GM12872 (cell line): ENCODE data around the gene CNTN5.

ENCODE experiments used
- TF ChIP-seq, protein P1 (sequence below): IDR thresholded peaks from 3 replicates; pipeline ENCODE4 v1.5.1; 2011; ENCODE audit warnings: low read depth, mild to moderate bottlenecking, low read length, moderate library complexity; ENCODE audit not compliant: insufficient read depth

Gene CNTN5

DNA sequence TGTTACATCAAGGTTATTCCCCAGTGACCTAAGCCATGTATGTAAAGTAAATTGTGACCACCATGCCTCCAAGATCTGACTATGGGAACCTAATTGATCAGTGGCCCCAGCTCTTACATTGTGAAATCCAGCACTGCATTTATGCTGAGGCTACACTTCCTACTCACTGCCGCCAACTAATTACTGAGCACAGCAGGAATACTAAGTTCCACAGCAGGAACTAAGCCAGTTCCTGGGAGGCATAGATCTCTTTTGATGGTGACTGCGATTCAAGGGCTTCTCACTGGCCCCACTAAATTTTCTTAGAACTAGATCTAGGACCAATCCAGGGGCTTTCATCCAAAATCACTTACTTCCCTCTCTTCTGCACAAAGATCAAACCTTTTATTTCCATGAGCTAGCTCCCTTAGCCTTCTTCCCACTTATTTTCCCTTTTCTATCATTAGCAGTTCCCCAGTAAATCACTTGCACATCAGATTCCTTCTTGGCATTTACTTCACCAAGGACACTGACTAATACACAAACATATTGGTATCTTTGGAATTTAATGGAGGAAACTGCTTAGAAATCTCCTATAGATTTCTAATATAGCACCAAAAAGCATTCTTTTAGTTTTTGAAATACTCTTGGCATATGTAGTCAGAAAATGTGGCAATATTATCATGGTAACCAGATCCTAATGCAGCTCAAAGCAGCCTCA is 46.0 kb downstream of the CNTN5 start:
- TF ChIP-seq, protein P1, sequence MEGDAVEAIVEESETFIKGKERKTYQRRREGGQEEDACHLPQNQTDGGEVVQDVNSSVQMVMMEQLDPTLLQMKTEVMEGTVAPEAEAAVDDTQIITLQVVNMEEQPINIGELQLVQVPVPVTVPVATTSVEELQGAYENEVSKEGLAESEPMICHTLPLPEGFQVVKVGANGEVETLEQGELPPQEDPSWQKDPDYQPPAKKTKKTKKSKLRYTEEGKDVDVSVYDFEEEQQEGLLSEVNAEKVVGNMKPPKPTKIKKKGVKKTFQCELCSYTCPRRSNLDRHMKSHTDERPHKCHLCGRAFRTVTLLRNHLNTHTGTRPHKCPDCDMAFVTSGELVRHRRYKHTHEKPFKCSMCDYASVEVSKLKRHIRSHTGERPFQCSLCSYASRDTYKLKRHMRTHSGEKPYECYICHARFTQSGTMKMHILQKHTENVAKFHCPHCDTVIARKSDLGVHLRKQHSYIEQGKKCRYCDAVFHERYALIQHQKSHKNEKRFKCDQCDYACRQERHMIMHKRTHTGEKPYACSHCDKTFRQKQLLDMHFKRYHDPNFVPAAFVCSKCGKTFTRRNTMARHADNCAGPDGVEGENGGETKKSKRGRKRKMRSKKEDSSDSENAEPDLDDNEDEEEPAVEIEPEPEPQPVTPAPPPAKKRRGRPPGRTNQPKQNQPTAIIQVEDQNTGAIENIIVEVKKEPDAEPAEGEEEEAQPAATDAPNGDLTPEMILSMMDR = no peak

DNA sequence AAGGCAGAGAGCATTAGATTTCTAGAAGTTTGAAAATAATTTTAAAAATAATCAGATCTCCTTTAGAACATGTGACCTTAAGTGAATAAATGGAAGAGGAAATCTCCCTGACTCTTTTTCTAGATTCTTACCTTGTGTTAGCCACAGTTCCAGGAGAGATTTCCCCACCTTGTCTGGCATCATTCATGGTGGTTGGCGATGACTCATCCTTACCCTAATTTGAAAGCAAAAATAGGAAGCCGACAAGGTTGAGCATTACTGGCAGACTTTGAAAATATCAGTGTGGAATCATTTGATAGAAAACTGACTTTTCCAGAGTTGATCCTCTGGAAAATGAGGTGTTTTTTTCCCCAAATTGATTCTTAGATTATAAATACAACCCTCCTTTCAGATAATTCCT is 48.1 kb downstream of the CNTN5 start:
- TF ChIP-seq, protein P1 = no peak

DNA sequence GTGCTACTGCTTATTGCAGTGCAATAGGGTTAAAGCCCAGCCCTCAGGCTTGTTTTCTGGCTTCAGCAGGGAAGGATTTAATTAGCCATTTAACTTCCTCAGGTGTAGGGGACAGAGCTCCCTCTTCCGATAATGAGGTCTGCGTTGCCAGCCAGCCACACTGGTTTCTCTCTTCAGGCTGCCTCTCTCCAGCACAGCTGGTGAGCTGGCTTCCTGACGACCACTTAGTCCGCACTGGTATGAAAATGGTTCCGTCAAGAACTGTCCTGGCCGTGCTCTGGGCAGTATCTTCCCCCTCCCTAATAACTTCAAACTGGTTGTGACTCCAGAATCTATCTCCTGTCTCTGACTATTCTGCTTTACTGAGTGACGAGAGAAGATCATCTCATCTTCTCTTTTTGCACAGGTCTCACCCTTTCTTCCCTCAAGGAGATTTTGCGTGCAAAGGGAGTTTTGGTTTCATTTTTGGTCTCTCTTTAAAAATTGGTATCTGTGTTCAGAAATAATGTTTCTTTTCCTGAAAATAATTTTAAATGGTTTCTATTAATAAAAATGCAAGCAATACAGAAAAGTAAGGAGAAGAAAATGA is 49.2 kb downstream of the CNTN5 start:
- TF ChIP-seq, protein P1 = no peak

DNA sequence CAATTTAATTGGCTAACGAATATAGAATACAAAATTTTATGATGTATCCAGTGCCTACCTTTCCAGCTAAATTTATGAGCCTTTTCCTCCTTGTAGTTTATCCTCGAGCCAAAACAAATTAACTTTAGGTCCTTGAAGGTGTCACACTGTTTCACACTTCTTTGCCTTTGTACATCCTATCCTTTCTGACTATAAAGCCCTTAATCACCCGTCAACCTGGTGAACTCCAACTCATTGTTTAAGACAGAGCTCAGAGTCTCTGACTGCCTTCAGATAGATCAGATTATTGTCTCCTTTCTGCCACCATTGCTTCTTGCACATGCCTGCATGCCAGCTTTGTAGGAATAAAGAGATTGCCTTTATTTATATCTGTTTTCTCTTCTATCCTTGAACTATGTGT is 58.8 kb downstream of the CNTN5 start:
- TF ChIP-seq, protein P1 = no peak

DNA sequence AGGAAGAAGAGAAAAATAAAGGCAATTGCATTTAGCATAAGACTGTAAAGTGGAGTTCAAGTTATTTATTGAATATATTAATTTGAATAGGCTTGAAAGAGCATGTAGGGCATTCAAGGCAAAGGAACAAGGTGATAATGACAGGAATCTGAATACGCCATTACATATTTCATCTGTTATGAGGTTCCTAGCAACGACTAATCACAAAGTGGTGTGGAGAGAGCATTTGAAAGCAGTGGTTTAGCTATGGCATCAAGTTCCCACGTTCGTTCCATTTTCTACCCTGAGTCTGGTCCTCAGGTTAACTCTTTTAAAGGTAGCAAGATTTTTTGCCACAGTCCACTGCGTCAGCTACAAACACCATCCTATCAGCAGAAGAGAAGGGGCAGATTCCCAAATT is 59.4 kb downstream of the CNTN5 start:
- TF ChIP-seq, protein P1 = no peak

DNA sequence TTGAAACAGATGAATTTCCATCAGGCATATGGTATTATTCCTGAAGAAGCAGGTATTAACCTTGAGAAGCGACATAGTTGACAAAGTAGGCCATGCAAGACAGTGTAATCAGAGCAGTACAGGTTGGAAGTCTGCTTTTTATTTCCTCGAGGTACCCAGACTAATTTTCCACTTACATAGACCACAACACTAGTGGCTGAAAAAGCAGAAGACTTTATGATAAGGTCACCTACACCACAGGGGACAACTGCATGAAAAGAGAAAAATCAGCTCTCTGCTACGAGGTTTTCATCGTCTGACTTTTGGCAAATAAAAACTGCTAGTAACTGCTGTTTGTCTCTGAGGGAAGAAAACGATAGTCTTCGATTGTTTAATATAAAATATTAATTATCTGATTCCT is 77.5 kb downstream of the CNTN5 start:
- TF ChIP-seq, protein P1 = no peak

DNA sequence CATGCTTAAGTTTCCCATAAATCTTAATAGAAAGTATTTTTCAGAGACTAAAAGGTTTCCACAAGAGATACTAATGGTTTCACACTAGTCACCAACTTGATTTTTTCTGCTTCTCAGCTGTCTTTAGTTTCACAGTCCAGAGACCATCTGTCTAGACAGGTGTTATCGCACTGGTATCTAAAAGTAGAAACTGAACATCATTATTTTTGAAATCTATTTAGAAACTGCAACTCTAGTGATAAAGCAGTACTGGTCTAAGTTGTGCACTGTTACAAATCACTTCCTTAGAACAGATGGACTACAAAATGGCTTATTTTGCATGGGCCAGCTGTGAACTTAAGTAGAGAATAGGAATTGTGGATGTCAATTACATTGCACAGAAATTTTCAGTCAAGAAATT is 78.0 kb downstream of the CNTN5 start:
- TF ChIP-seq, protein P1 = no peak
